Lower leg skin (tissue), 4 donors: ENCODE results near the gene MEX3C. TPM values are rescaled to one million over a fixed set of nuclear protein-coding genes. Genes with fewer than 3 reads are reported as not detected.

Experiments used
- DNase-seq, 2 donors: peaks; one replicate each; pipeline ENCODE4 v3.0.0-alpha.2; 2019; ENCODE audit warnings: low spot score in 2 of 2
- H3K4me3 ChIP-seq: fragments of 200-600 bp; sonication (generic); 2 replicates; pipeline ENCODE4 v1.5.1; 2017; ENCODE audit warnings: mild to moderate bottlenecking, low read depth; ENCODE audit not compliant: poor library complexity, severe bottlenecking
- CTCF ChIP-seq, 3 donors: fragments of 450-650 bp; IDR thresholded peaks; one replicate each; pipeline ENCODE4 v1.5.1; 2016; ENCODE audit warnings: antibody characterized with exemption in 3 of 3, mild to moderate bottlenecking in 3 of 3, moderate library complexity in 2 of 3
- POLR2A ChIP-seq, 2 donors: fragments of 450-650 bp; IDR thresholded peaks; one replicate each; pipeline ENCODE4 v1.6.1; 2016 to 2017; ENCODE audit warnings: antibody characterized with exemption in 2 of 2, mild to moderate bottlenecking in 1 of 2, moderate library complexity in 1 of 2
- WGBS, 2 donors: methylation state at CpG; one replicate each; pipeline ENCODE4 v1.1.5; 2018; 5-methylcytosine and 5-hydroxymethylcytosine counted together
- intact Hi-C: fragments of 100-400 bp; cut with DNase I; formaldehyde crosslinking; loops from one replicate; pipeline ENCODE4 v1.15.0; 2023; ENCODE audit warnings: low total_unique reads
- total RNA-seq, 4 donors: library from RNA; depleted of rRNA; stranded (reverse); fragments of >200 nt; gene quantifications; one replicate each; pipeline ENCODE4 v1.1.0, GENCODE V29; 2016

MEX3C gene
- total RNA-seq, 4 donors from 2014 or later, result 28.0 to 34.2 (median 30.6) TPM

GRCh38 chr18:51171625-51172259, 25.7 kb downstream of the MEX3C start:
- DNase-seq, result no peak
- no peak overlapping the region for H3K4me3 ChIP-seq
- TF ChIP-seq POLR2A (IDR thresholded peaks at IDR 0.05), result no peak
- TF ChIP-seq CTCF (IDR thresholded peaks at IDR 0.05), result no peak
- intact Hi-C loops, result no loop called here
- 81 to 85% methylated on average over 1 of the region's 1 CpG for WGBS, 2 donors

DNA sequence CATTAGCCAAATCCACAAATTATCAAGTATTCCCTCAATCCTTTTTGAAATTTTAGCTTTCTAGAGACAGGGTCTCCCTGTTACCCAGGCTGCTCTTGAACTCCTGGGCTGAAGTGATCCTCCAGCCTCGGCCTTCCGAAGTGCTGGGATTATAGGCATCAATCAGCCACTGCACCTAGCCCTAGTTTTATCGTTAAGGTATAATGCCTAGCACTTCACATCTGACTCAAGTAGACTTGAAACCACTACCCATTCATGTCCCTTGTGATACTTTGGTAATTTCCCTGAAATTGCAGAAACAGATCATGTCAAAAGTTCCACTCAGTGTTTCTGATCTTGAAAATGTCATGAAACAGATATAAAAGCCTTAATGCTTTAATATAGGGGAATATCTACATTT, 26.3 kb downstream of the MEX3C start:
- TF ChIP-seq CTCF (IDR thresholded peaks at IDR 0.05) (no peak), POLR2A (IDR thresholded peaks at IDR 0.05) (no peak)
- 90 to 94% methylated on average over 3 of the region's 3 CpGs for WGBS, 2 donors
- DNase-seq, result no peak
- H3K4me3 ChIP-seq, result no peak overlapping the region
- intact Hi-C loops, result no loop called here

GRCh38 chr18:51170664-51171063, 26.8 kb downstream of the MEX3C start:
- WGBS, 2 donors, result 92 to 96% methylated on average over 3 of the region's 3 CpGs
- intact Hi-C loops, result no loop called here

DNA sequence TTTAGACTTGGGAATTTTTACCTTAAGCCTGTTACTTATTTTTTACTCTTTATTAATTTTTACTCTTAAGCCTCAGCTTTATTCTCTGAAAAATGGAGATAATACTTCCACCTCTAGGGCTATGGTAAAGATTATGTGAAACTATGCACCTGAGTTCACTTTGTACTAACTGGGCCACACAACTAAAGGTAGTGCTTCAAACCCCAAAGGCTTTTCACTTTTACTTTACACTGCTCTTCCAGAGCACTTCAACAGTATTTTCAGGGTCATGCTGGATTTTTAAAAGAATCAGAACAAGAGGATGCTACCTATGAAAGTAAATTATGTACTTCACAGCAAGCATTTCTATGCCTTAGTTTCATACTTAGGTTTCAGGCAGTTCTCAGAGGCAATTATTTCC, 27.8 kb downstream of the MEX3C start:
- H3K4me3 ChIP-seq, result no peak overlapping the region
- no peak for TF ChIP-seq CTCF (IDR thresholded peaks at IDR 0.05)
- no peak for TF ChIP-seq POLR2A (IDR thresholded peaks at IDR 0.05)
- DNase-seq, result no peak
- intact Hi-C loops, result loop anchor here (10.0 kb wide), 1 partner anchor 65 kb away; no protein-coding TSS in a partner anchor

More at GRCh38 chr18:51170664-51171063, 26.8 kb downstream of the MEX3C start:
- H3K4me3 ChIP-seq, result no peak overlapping the region
- no peak for DNase-seq
- no peak for TF ChIP-seq POLR2A (IDR thresholded peaks at IDR 0.05)
- TF ChIP-seq CTCF (IDR thresholded peaks at IDR 0.05), result no peak

DNA sequence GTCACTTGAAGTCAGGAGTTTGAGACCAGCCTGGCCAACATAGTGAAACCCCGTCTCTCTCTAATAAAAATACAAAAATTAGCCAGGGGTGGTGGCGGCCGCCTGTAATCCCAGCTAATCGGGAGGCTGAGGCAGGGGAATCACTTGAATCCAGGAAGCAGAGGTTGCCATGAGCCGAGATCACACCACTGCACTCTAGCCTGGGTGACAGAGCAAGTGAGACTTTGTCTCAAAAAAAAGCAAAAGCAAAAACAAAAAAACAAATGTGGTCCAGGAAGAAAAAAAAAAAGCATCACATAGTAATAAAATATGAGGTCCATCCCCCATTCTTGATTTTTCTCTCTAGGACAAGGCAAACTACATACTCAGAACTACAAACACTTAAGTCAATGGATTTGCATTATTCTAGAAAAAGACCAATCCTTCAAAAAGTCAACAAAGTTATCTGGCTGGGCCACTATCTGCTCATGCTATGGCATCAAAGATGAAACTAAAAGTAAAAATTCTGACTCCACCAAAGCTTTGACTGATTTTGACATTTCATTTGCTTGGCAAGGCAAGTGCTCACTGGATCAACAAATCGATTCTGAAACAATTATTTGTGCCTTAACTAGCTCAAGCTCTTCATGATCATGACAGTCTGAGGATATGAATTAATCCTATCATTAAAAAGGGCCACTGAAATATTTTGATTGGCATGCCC, 28.4 kb downstream of the MEX3C start:
- 90% methylated on average over 6 of the region's 6 CpGs for WGBS, 2 donors
- intact Hi-C loops, result loop anchor here (10.0 kb wide), 1 partner anchor 66 kb away; no protein-coding TSS in a partner anchor

More for the DNA sequence above, 28.4 kb downstream of the MEX3C start:
- DNase-seq, result no peak
- TF ChIP-seq POLR2A (IDR thresholded peaks at IDR 0.05), result no peak
- no peak for TF ChIP-seq CTCF (IDR thresholded peaks at IDR 0.05)
- no peak overlapping the region for H3K4me3 ChIP-seq
